Measurements from ENCODE around the gene DOCK2.

DNA sequence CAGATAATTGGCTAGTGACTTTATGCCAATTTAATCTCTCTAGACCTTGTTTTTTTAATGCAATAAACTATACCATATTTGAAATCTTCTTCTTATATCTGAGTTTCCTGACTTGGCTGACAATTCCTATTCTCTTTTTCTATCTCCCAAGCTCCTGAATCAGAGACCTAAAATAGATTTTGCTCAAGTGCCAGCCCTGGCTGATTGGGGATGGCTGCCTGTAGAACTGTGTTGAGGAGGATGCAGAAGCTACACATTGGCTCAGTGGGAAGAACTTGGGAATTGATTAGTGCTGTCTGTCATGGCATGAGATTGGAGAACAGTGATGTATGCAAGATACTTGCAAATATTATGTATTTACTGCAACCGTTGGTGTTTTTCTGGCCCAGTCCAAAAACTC lies 210.4 kb downstream of the DOCK2 start:
- TF ChIP-seq, protein P1, sequence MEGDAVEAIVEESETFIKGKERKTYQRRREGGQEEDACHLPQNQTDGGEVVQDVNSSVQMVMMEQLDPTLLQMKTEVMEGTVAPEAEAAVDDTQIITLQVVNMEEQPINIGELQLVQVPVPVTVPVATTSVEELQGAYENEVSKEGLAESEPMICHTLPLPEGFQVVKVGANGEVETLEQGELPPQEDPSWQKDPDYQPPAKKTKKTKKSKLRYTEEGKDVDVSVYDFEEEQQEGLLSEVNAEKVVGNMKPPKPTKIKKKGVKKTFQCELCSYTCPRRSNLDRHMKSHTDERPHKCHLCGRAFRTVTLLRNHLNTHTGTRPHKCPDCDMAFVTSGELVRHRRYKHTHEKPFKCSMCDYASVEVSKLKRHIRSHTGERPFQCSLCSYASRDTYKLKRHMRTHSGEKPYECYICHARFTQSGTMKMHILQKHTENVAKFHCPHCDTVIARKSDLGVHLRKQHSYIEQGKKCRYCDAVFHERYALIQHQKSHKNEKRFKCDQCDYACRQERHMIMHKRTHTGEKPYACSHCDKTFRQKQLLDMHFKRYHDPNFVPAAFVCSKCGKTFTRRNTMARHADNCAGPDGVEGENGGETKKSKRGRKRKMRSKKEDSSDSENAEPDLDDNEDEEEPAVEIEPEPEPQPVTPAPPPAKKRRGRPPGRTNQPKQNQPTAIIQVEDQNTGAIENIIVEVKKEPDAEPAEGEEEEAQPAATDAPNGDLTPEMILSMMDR (IDR thresholded peaks at IDR 0.05 in 4 of 5, conservative IDR thresholded peaks at IDR 0.05 in 1 of 5) = no peak
- no peak for TF ChIP-seq POLR2A (IDR thresholded peaks at IDR 0.05)
